NCI-H187 treated with DMSO at 0.1 percent for 48 hours (cell line): ENCODE results near the gene FAM219B.

Experiments
- DNase-seq: peaks from one replicate; lab custom pipeline; 2025; lab: John Stamatoyannopoulos, UW

The FAM219B gene

DNA sequence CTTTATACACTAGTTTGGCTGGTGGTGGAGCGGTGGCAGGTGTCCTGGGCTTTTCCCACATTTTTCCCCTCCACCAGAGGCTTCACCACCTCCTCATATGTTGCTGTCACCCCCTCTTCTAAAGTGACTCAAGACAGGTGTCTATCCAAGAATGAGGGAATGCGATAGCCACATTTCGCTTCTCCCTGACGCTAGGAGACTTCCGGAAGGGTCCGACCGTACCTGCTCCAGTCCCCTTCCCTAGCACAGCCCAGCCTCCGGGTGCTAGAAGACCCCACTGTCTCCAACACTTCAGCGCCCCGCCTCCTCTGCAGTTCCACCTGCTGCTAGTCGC is 34.0 kb downstream of the FAM219B start:
- DNase-seq: no peak

DNA sequence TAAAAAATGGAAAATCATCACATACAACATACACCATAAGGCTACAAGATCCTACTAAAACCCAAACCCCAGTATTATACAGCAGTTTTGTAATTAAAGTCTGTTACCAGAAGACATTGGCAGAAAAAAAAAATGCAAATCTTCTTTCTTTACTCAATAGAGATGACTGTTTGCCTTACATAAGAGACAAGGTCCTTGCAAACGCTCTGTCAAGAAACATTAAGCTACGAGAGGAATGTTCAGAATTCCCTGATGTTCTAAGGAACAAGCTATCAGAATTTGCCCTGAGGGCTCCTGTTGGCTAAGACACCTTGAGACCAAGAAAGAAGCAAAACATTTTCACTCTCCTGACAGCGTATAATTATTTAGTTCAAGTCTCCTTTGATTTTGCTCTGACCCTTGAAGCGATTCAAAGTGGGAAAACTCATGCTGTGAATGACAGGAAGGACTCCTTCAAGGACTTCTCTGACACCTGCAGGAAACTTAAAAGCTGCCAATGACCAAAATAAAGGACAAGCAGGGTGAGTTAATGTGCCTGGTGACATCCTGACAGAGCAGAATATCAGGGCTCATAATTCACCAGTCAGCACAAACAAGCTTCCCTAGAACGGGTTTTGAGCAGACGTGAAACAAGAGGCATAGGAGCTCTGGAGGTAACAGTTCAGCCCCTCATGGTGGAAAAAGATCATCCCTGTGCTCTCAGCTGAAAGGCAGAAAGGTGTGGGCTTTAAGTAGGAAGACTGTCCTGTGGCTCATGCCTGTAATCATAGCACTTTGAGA is 36.0 kb downstream of the FAM219B start:
- DNase-seq: no peak

GRCh38 chr15:74869726-74870407 is 36.8 kb downstream of the FAM219B start:
- no peak for DNase-seq

GRCh38 chr15:74869372-74869725 is 37.3 kb downstream of the FAM219B start:
- no peak for DNase-seq

GRCh38 chr15:74868059-74868458 is 38.6 kb downstream of the FAM219B start:
- DNase-seq: no peak

DNA sequence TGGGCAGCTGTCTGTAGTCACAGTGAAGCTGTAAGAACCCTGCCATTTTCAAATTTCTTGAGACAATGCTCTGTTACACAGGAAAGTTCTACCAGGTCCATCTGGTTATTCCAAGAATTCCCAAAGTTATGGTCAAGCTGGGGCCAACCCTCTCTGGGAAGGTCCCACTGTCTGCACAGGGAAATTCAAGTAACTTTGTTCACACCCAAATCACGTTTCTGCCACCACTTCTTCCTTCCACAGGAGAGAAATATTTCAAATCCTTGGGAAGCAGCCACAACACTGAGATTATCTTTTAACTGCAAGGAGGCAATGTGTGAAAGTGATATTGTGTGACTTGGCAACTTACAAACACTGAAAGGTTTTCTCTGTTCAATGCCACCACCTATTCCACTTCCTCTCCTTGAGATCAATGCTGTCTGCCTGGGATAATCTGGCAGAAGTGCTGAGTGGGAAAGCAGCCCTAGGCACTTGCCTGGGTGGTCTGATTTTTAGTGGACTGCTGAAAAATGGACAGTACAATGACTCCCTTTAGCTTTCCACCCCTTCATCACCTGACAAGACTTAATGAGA is 39.1 kb downstream of the FAM219B start:
- DNase-seq: no peak

DNA sequence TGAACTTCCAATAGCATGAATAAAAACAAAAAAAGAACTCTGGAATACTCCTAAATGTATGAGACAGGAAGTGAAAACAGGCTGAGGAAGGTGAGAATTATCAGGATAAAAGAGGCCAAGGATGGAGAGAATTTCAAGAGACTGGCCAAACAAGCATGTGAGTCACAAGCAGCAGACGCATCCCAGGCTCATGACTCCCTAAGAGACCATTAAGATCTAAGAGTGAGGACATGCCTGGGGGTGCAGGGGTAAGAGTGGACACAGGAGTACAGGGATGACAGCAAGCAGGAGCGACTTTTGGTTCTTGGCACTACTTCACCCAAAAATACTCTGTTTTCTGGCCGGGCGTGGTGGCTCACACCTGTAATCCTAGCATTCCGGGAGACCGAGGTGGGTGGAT is 40.6 kb downstream of the FAM219B start:
- DNase-seq: no peak

GRCh38 chr15:74865316-74865715 is 41.3 kb downstream of the FAM219B start:
- no peak for DNase-seq

DNA sequence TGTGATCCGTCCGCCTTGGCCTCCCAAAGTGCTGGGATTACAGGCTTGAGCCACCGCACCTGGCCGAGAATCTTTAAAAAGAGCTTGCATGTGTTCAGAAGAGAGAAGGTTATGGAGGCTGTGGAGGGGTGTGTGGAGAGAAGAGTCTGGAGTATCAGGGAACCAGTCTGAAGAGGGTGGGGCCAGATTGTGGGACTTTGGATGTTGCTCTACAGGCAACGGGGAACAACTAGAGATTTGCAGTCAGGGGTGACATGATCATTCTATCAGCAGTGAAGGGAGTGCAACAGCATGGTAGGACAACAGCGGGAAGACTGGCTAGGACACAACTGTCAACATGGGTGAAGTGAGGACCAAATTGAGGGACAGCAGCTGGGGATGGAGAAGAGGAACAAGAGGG is 42.4 kb downstream of the FAM219B start:
- DNase-seq: no peak

DNA sequence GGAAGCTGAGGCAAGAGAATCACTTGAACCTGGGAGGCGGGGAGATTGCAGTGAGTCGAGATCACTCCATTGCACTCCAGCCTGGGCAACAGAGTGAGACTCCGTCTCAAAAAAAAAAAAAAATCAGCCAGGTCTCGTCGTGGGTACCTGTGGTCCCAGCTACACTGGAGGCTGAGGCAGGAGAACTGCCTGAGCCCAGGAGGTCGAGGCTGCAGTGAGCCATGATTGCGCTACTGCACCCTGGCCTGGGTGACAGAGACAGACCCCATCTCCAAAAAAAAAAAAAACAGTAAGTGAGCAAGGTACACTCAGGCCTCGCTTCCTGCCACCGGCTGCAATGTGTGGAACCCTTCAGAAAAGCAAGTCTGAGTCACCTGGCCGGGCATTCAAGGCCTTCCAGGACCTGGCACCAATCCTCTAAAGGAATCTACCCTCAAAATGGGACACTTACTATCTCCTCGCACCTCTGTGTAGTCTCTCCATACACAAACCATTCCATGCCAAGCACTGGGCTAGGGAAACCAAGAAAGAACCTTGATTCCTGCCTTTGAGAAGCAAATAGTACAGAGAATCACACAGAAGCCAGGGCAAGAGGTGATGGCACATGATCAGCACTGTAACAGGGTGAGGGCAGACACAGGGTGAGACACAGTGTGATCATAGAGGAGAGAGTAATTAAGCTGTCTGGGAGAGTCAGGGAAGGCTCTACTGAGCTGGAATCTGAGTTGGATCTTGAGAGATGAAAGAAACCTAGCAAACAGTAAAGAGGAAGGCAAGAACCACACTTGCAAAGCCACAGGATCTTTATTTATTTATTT is 43.2 kb downstream of the FAM219B start:
- DNase-seq: no peak

- no peak for DNase-seq
Observed at GRCh38 chr15:74858369-74858740, 48.3 kb downstream of the FAM219B start.

- no peak for DNase-seq
Observed at GRCh38 chr15:74857671-74858368, 48.8 kb downstream of the FAM219B start.

GRCh38 chr15:74857082-74857655 is 49.5 kb downstream of the FAM219B start:
- no peak for DNase-seq

DNA sequence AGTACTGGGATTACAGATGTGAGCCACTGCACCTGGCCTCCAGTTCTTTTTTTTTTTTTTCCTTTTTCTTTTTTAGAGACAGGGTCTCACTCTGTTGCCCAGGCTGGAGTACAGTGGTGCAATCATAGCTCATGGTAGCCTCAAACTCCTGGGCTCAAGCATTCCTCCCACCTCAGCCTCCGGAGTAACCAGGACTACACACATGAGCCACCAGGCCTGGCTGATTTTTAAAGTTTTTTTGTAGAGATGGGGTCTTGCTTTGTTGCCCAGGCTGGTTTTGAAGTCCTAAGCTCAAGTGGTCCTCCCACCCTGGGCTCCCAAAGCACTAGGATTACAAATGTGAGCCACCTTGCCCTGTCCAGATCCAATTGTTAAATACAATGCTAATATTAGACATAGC is 50.1 kb downstream of the FAM219B start:
- DNase-seq: no peak

DNA sequence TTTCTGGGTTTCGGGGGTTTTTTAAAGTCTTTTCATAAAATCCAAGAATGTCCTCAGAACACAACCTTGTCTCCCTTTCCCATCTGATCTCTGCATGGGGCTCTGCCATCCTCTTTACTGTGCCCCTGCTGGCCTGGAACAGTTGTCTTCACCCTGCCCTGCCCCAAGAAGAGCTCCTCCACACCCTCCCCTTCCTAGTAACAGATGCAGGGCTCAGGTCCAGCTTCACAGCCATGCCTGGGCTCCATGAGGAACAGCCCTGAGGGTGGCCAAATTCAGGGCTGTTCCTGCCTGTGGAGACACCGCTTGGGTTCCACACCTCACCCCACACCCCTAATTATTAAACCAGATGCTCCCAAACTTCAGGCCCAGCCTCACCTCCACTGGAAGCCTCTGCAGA is 50.8 kb downstream of the FAM219B start:
- DNase-seq: no peak

- no peak for DNase-seq
Observed at GRCh38 chr15:74854453-74855022, 52.1 kb downstream of the FAM219B start.

DNA sequence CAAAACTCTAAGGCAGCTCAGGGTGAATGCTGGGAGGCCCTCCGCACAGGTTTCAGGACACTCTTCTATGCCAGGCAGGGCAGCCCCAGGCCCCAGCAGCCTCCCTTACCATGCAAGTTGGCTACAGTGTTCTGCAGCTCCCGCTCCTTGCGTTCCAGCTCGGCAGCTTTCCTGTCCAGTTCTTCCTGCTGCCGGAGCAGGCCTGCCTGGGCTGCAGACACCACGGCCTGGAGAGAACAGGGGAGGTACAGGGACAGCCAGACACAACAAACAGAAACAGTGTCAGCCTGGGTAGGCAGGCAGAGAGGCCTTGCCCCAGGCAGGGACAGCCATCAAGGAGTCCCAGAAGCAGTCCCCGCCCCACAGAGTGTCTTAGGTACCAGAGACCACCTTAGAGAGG is 54.7 kb downstream of the FAM219B start:
- no peak for DNase-seq

DNA sequence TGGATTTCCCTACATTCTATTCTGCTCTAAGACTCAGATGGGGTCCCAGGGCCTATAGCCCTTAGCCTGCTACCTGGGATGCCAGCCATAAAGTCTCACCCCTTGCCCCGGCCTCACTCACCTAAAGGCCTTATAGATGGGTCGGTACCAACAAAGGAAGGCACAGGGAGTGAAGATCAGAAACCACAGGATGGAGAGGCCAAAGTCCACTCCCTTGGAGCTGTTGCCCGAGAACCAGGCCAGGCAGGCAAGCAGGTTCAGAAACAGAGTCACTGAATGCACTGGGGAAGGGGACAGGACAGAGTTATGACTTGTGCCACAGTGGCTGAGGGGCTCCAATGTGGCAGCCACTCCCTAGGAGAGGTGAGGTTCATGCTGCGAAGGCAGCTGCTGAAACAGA is 56.3 kb downstream of the FAM219B start:
- no peak for DNase-seq
